ENCODE measurements around the gene TLK1. TPM values are rescaled to one million over a fixed set of nuclear protein-coding genes. Genes with fewer than 3 reads are reported as not detected.

TLK1 gene
- total RNA-seq, 4 donors from 2014 or later, result 32.2 to 64.3 (median 45.4) TPM

- H3K4me3 ChIP-seq, result no peak overlapping the region
- H3K9me3 ChIP-seq, result no peaks in the 10 kb centered on the region
- H3K4me1 ChIP-seq, result peaks cover 0 to 73% (median 0%) of the 10 kb centered on the region in 3 donors
- TF ChIP-seq EP300 (IDR thresholded peaks at IDR 0.05) (no peak), POLR2A (IDR thresholded peaks at IDR 0.05) (no peak), POLR2AphosphoS5 (IDR thresholded peaks at IDR 0.05) (no peak), CTCF (IDR thresholded peaks at IDR 0.05) (no peak)
- peak overlapping the region in 1 of 4 donors; percentile 4 for H3K27ac ChIP-seq
- no peaks in the 10 kb centered on the region for H3K27me3 ChIP-seq
- H3K36me3 ChIP-seq, result no peaks in the 10 kb centered on the region
- WGBS, 2 donors (ENCODE audit: low coverage in 1 of 2), result 66 to 94% methylated on average over 2 of the region's 2 CpGs
- no peak for ATAC-seq
Measured at GRCh38 chr2:171147081-171147480, 13.6 kb downstream of the TLK1 start.

- Histone ChIP-seq H3K27ac (peak overlapping the region in 1 of 4 donors; percentile 4), H3K4me1 (peaks cover 0 to 78% (median 0%) of the 10 kb centered on the region in 3 donors), H3K27me3 (no peaks in the 10 kb centered on the region), H3K4me3 (no peak overlapping the region), H3K9me3 (no peaks in the 10 kb centered on the region), H3K36me3 (no peaks in the 10 kb centered on the region)
- no peak for ATAC-seq
- WGBS, 2 donors (ENCODE audit: low coverage in 1 of 2), result 50 to 67% methylated on average over 1 of the region's 1 CpG
- TF ChIP-seq POLR2AphosphoS5 (IDR thresholded peaks at IDR 0.05), result no peak
- no peak for TF ChIP-seq CTCF (IDR thresholded peaks at IDR 0.05)
- no peak for TF ChIP-seq POLR2A (IDR thresholded peaks at IDR 0.05)
- TF ChIP-seq EP300 (IDR thresholded peaks at IDR 0.05), result no peak
Measured at GRCh38 chr2:171146633-171147032, 14.1 kb downstream of the TLK1 start.

- no peaks in the 10 kb centered on the region for H3K9me3 ChIP-seq
- H3K27me3 ChIP-seq, result no peaks in the 10 kb centered on the region
- WGBS, 2 donors (ENCODE audit: low coverage in 1 of 2), result 78 to 85% methylated on average over 2 of the region's 2 CpGs
- H3K4me1 ChIP-seq, result peaks cover 0 to 83% (median 3%) of the 10 kb centered on the region in 3 donors
- TF ChIP-seq CTCF (IDR thresholded peaks at IDR 0.05), result no peak
- TF ChIP-seq POLR2AphosphoS5 (IDR thresholded peaks at IDR 0.05), result no peak
- no peak for TF ChIP-seq POLR2A (IDR thresholded peaks at IDR 0.05)
- no peak for TF ChIP-seq EP300 (IDR thresholded peaks at IDR 0.05)
- no peak overlapping the region for H3K4me3 ChIP-seq
- ATAC-seq, result no peak
- H3K27ac ChIP-seq, result no peak overlapping the region
- H3K36me3 ChIP-seq, result no peaks in the 10 kb centered on the region
Measured at GRCh38 chr2:171146071-171146470, 14.6 kb downstream of the TLK1 start.

- no peaks in the 10 kb centered on the region for H3K27me3 ChIP-seq
- WGBS, 2 donors (ENCODE audit: low coverage in 1 of 2), result 79 to 86% methylated on average over 2 of the region's 2 CpGs
- H3K27ac ChIP-seq, result no peak overlapping the region
- H3K36me3 ChIP-seq, result no peaks in the 10 kb centered on the region
- H3K4me3 ChIP-seq, result no peak overlapping the region
- no peak for ATAC-seq
- peaks cover 0 to 88% (median 3%) of the 10 kb centered on the region in 3 donors for H3K4me1 ChIP-seq
- no peak for TF ChIP-seq CTCF (IDR thresholded peaks at IDR 0.05)
- no peaks in the 10 kb centered on the region for H3K9me3 ChIP-seq
Measured at GRCh38 chr2:171143670-171144062, 17.0 kb downstream of the TLK1 start.

GRCh38 chr2:171142398-171142797, 18.3 kb downstream of the TLK1 start:
- no peaks in the 10 kb centered on the region for H3K27me3 ChIP-seq
- TF ChIP-seq EP300 (IDR thresholded peaks at IDR 0.05) (no peak), CTCF (IDR thresholded peaks at IDR 0.05) (no peak), POLR2A (IDR thresholded peaks at IDR 0.05) (no peak), POLR2AphosphoS5 (IDR thresholded peaks at IDR 0.05) (no peak)
- no peak overlapping the region for H3K4me3 ChIP-seq
- H3K9me3 ChIP-seq, result no peaks in the 10 kb centered on the region
- no peak overlapping the region for H3K27ac ChIP-seq
- no peak for ATAC-seq
- H3K4me1 ChIP-seq, result peaks cover 0 to 91% (median 3%) of the 10 kb centered on the region in 3 donors
- 59 to 60% methylated on average over 3 of the region's 3 CpGs for WGBS, 2 donors (ENCODE audit: low coverage in 1 of 2)
- no peaks in the 10 kb centered on the region for H3K36me3 ChIP-seq
